Activated naive CD4-positive, alpha-beta T cell treated with anti-CD3 and anti-CD28 coated beads, Interleukin-2, amount 50 U/mL, for 16 hours (primary cell): ENCODE measurements around the gene CRK.
"Not testable (repeated sequence)": the region's sequence is repeated elsewhere in the genome, so short reads cannot be mapped to it uniquely, and the experiment has no call there.

Experiments
- DNase-seq: peaks from one replicate; pipeline ENCODE4 v3.0.0-alpha.2; 2020

CRK gene

GRCh38 chr17:1420163-1420562 lies 35.9 kb downstream of the CRK start:
- no peak for DNase-seq

- not testable (repeated sequence) for DNase-seq
Measured at GRCh38 chr17:1418476-1418875, 37.6 kb downstream of the CRK start.

DNA sequence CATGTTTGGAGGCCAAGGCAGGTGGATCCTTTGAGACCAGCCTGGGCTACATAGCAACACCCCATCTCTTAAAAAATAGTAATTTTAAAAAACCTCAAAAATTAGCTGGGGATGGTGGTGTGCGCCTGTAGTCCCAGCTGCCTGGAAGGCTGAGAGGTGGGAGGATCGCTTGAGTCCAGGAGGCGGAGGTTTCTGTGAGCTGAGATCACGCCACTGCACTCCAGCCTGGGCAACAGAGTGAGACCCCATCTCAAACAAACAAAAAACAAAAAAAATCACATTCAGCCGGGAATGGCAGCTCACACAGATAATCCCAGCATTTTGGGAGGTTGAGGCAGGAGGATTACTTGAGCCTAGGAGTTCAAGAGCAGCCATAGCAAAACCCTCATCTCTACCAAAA lies 39.6 kb downstream of the CRK start:
- no peak for DNase-seq

DNA sequence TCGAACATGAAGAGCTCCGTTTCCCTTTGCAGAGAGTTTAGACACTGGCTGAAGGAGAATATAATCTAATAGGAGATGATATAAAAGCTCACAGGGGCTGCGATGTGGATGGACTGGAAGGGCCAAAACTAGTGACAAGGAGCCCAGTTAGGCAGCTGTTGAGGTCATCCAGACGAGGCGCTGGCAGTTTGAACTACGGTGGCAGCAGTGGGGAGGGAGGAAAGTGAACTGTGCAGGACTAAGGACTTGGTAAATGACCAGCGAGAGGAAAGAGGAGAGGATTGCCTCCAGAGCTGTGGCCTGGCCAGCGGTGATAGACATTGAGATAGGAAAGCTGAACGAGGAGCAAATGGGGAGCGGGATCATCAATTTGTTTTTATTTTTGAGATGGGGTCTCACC lies 41.4 kb downstream of the CRK start:
- DNase-seq: no peak

DNA sequence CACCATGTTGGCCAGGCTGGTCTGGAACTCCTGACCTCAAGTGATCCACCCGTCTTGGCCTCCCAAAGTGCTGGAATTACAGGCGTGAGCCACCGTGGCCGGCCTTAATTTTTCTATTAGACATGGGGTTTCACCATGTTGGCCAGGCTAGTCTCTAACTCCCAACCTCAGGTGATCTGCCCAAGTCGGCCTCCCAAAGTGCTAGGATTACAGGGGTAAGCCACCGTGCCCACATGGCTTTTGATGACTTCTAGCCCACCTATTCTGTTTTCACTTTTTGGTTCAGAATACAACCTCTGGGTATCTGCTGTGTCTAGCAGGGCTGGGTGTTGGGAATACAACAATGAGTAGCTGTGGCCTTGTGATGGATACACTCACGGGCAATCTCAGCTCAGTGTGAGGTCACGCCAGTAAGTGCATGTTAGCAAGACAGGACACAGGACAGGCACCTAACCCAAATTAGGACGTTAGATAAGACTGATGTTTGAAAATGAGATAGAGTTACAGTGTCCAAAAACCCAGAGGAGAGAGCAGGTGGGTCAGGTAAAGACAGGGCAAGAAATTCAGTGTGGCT lies 41.9 kb downstream of the CRK start:
- DNase-seq: no peak

DNA sequence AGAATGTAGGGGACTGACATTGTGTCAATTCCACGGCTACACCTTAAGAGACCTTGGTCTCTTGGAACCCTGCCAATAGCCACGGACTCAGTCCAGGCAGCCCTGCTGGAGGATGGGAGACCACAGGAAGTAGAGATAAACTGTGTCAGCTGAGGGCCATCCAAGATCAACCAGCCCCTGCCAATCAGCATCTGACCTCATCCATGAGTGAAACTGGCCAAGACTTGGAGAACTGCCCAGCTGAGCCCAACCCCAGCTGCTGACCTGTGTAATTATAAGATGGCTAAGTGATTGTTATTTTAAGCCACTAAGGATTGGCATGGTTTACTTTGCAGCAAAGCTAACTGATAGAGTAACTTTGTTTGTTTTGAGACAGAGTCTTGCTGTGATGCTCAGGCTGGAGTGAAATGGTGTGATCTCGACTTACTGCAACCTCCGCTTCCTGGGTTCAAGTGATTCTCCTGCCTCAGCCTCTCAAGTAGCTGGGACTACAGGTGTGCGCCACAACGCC lies 42.7 kb downstream of the CRK start:
- DNase-seq: no peak

DNA sequence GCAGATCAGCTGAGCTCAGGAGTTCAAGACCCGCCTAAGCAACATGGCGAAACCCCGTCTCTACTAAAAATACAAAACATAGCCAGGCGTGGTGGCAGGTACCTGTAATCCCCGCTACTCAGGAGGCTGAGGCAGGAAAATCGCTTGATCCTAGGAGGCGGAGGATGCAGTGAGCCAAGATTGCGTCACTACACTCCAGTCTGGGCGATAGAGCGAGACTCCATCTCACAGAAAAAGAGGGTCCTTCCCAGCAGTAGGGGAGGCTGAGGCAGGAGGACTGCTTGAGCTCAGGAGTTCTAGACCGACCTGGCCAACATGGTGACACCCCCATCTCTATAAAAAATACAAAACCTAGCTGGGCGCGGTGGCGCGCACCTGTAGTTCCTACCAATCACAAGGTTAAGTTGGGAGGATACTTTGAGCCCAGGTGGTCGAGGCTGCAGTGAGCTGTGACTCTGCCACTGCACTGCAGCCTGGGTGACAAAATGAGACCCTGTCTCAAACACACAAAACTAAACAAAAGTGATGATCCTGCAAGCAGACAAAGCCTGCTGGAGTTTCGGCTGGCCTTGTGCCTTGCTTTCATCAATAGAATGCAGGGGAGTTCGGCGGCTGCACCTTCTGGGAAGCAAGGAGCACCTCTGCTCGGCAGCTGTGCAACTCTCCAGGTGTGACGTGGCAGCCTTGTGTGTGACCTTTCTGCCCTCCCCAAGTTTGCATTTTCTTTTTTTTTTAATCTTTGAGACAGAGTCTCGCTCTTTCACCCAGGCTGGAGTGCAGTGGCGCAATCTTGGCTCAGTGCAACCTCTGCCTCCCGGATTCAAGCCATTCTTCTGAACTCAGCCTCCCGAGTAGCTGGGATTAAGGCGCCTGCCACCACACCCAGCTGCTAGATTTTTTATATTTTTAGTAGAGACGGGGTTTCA lies 43.6 kb downstream of the CRK start:
- DNase-seq: no peak

- no peak for DNase-seq
Measured at GRCh38 chr17:1402262-1402586, 53.8 kb downstream of the CRK start.

GRCh38 chr17:1399679-1400512 lies 56.1 kb downstream of the CRK start, which contains the start of gene YWHAE:
Gene YWHAE, minus strand, starts transcription at chr17:1400222. Its CDS starts 112 bp downstream, at chr17:1400110.
- DNase-seq: peak; percentile 98

DNA sequence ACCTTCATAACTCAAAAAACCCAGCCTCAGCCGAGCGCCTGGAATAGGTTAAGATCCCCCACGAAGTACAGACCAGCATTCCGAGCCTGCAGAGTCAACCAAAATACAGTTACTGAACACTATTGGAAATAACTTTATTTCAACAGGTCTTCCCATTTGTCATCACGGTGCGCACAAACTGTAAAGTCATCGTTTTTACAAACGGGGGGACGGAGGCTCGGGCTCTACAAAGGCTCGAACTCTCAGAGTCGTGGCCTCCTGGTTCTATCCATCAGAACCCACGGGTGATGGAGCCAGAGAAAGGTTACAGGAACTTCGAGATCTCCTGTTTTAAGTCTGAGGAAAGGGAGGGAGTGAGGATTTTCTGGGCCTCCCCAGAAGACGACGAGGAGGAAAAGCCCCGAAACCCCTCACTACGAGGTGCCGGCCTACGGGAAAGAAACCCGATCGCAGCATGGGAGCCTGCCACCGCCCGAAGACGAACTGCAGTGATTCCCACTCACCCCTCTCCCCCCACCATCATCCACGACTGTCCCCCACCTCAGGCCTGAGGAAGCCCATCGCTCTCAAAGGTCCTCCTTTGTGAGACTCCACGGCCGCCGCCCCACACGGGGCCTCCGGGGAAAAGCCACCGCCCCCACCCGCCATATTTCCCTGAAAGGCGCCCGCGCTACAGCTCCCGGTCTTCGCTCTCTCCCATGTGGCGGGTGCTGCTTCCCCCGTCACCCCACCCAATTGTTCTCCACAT lies 56.9 kb downstream of the CRK start:
- DNase-seq: peak; percentile 21

GRCh38 chr17:1398028-1398427 lies 58.0 kb downstream of the CRK start:
- DNase-seq: no peak

DNA sequence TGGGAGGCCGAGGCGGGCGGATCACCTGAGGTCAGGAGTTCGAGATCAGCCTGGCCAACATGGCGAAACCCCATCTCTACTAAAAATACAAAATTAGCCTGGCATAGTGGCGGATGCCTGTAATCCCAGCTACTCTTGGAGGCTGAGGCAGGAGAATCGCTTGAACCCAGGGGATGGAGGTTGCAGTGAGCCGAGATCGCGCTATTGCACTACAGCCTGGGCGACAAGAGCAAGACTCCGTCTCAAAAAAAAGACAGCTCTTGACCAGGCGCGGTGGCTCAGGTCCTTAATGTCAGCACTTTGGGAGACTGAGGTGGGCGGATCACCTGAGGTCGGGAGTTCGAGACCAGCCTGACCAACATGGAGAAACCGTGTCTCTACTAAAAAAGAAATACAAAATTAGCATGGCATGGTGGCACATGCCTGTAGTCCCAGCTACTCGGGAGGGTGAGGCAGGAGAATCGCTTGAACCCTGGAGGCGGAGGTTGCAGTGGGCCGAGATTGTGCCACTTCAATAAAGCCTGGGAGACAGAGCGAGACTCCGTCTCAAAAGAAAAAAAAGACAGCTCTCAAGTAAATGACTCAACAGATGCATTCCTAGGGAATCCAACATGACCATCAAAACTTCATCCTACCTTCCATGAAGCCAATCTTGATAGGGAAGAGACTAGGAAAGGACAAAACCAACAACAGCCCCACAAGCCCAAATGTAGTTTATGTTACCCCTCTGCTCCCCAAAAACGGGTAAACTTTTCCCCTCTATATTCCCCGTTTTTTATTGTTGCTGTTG lies 60.0 kb downstream of the CRK start:
- not testable (repeated sequence) for DNase-seq

- no peak for DNase-seq
Measured at GRCh38 chr17:1391577-1391976, 64.5 kb downstream of the CRK start.

- no peak for DNase-seq
Measured at GRCh38 chr17:1390432-1391367, 65.3 kb downstream of the CRK start.

GRCh38 chr17:1387490-1388227 lies 68.4 kb downstream of the CRK start:
- not testable (repeated sequence) for DNase-seq

GRCh38 chr17:1386675-1387190 lies 69.3 kb downstream of the CRK start:
- DNase-seq: not testable (repeated sequence)

DNA sequence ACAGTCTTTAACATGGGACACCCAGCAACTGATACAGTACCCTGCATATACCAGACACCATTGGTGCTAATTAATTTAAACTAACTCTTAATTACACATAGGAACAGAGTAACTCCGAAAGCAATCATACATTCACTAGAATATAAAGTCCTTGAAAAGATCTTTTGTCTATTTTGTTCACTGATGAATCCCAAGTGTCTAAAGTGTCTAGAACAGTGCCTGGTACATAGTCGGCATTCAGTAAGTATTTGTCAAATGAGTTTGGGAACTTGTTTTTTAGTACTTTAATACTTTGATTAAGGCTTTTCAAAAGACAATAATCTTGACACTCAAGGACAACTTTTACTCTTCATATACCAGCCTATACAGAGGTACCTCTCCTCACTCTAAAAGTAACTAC lies 69.8 kb downstream of the CRK start:
- no peak for DNase-seq

DNA sequence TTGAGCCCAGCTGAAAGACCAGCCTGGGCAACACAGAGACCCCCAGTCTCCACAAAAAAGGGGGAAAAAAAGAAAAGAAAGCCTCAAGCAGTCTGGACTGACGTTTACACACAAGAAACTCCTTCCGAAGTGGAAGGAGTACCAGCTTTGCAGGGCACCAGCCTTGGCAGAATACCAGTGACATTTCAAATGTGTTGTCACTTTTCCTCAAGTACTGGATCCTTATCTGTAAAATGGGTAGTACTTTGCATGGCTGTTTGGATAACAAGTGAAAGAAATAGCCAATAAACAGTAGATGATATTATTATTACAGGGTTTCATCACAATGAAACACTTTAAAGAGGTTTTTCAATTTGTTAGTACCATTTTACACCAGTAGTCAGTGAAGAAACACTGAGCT lies 70.2 kb downstream of the CRK start:
- DNase-seq: no peak

DNA sequence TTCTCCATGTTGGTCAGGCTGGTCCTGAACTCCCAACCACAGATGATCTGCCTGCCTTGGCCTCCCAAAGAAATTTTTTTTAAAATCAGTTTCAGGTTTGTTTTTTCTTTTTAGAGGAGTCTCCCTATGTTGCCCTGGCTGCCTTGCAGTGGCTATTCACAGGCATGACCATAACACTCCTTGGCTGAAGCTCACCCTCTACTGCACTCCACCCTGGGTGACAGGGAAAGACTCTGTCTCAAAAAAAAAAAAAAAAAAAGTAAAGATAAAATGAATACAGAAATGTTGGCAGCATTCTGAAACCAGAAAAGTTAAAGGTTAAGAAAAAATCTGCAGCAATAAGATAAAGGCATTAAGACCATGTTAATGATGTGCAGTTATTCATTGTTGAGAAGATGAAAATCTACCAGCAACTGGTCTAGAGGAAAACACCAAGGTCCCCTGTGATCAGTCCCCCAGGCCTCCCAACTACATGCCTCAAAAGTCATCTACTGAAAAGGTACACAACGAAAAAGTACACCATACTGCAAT lies 71.1 kb downstream of the CRK start:
- no peak for DNase-seq
